SK-N-SH (cell line): ENCODE results near the gene ZDHHC7. TPM values are rescaled to one million over a fixed set of nuclear protein-coding genes. Genes with fewer than 3 reads are reported as not detected.

Source experiments
- CTCF ChIA-PET: fragments of 300-600, 350-600 bp; formaldehyde crosslinking; extraction: SDS; loops from one replicate; lab custom pipeline; 2021; lab: Yijun Ruan, JAX
- POLR2A ChIA-PET: fragments of 350-600 bp; sonication (Branson Sonifier 250); formaldehyde crosslinking; extraction: SDS; loops from one replicate; lab custom pipeline; 2020; ENCODE audit warnings: antibody characterized with exemption, inconsistent platforms; lab: Yijun Ruan, JAX
- DNase-seq: peaks from one replicate; pipeline ENCODE4 v3.0.0; 2012
- H2AFZ ChIP-seq: fragments of 200-600 bp; sonication (generic); 2 replicates; pipeline ENCODE4 v1.8.1; 2016; ENCODE audit warnings: antibody characterized with exemption, mild to moderate bottlenecking, low read depth
- H3F3A ChIP-seq: fragments of 200-600 bp; sonication (generic); replicated peaks from 2 replicates; pipeline ENCODE3; 2016; ENCODE audit warnings: antibody characterized with exemption, mild to moderate bottlenecking; ENCODE audit not compliant: insufficient read depth
- H3K27ac ChIP-seq, 2 experiments: fragments of 200-500 bp in 1 of 2; fragments of 200-600 bp in 1 of 2; sonication (Bioruptor generic) in 1 of 2; sonication (generic), shearing (Covaris generic) in 1 of 2; 2 replicates each; pipeline versions ENCODE4 v1.5.1 to v1.6.1; 2014 to 2016; ENCODE audit warnings: low read depth in 2 of 2, inconsistent platforms in 1 of 2, low read length in 1 of 2, mild to moderate bottlenecking in 1 of 2, mixed read lengths in 1 of 2
- H3K27me3 ChIP-seq: fragments of 200-600 bp; sonication (generic), shearing (Covaris generic); 2 replicates; pipeline ENCODE4 v1.6.1; 2016; ENCODE audit warnings: mixed run types; ENCODE audit not compliant: insufficient read depth
- H3K36me3 ChIP-seq, 2 experiments: fragments of 200-500 bp in 1 of 2; fragments of 200-600 bp in 1 of 2; sonication (Bioruptor generic) in 1 of 2; sonication (generic) in 1 of 2; replicated peaks in 1 of 2; 2 replicates each; pipeline versions ENCODE3 to v1.5.1; 2014 to 2016; ENCODE audit warnings: low read length in 1 of 2, mild to moderate bottlenecking in 1 of 2; ENCODE audit not compliant: insufficient read depth in 2 of 2, control insufficient read depth in 1 of 2
- H3K4me1 ChIP-seq, 2 experiments: fragments of 200-500 bp in 1 of 2; fragments of 200-600 bp in 1 of 2; sonication (Bioruptor generic) in 1 of 2; sonication (generic), shearing (Covaris generic) in 1 of 2; 2 replicates each; pipeline versions ENCODE4 v1.5.1 to v1.6.1; 2014 to 2016; ENCODE audit warnings: low read depth in 1 of 2, low read length in 1 of 2, mixed run types in 1 of 2; ENCODE audit not compliant: insufficient read depth in 2 of 2, control insufficient read depth in 1 of 2
- H3K4me2 ChIP-seq: fragments of 200-600 bp; sonication (generic), shearing (Covaris generic); 2 replicates; pipeline ENCODE4 v1.6.1; 2017; ENCODE audit warnings: mixed run types
- H3K4me3 ChIP-seq, 2 experiments: fragments of 200-500 bp in 1 of 2; fragments of 200-600 bp in 1 of 2; sonication (Bioruptor generic) in 1 of 2; sonication (generic), shearing (Covaris generic) in 1 of 2; 2 replicates each; pipeline versions ENCODE4 v1.5.1 to v1.8.1; 2014 to 2016; ENCODE audit warnings: low read depth in 2 of 2, inconsistent platforms in 1 of 2, low read length in 1 of 2, mild to moderate bottlenecking in 1 of 2, mixed read lengths in 1 of 2, moderate library complexity in 1 of 2
- H3K79me2 ChIP-seq: fragments of 200-600 bp; sonication (generic); 2 replicates; pipeline ENCODE4 v1.8.1; 2017; ENCODE audit warnings: mild to moderate bottlenecking; ENCODE audit not compliant: insufficient read depth
- H3K9ac ChIP-seq: fragments of 200-600 bp; sonication (generic); 2 replicates; pipeline ENCODE4 v1.6.1; 2017; ENCODE audit warnings: mixed run types
- H3K9me2 ChIP-seq: fragments of 200-600 bp; sonication (generic); 2 replicates; pipeline ENCODE4 v1.6.1; 2017; ENCODE audit warnings: mixed run types
- H3K9me3 ChIP-seq: fragments of 200-600 bp; sonication (generic); 2 replicates; pipeline ENCODE4 v1.6.1; 2017; ENCODE audit warnings: mixed run types, mild to moderate bottlenecking, moderate library complexity
- H4K20me1 ChIP-seq: fragments of 200-600 bp; sonication (generic); 2 replicates; pipeline ENCODE4 v1.6.1; 2017; ENCODE audit warnings: mild to moderate bottlenecking, mixed run types; ENCODE audit not compliant: insufficient read depth
- CTCF ChIP-seq: fragments of 200-600 bp; sonication (generic); IDR thresholded peaks from 2 replicates; pipeline ENCODE4 v1.6.1; 2017; ENCODE audit warnings: antibody characterized with exemption, mild to moderate bottlenecking, moderate library complexity
- FOXM1 ChIP-seq: IDR thresholded peaks from 2 replicates; pipeline ENCODE4 v1.4.0; 2012; ENCODE audit warnings: low read depth, mild to moderate bottlenecking
- GABPA ChIP-seq: IDR thresholded peaks from 2 replicates; pipeline ENCODE4 v1.4.0; 2012; ENCODE audit warnings: low read depth, mild to moderate bottlenecking
- GATA2 ChIP-seq: sonication (generic); formaldehyde crosslinking; IDR thresholded peaks from 2 replicates; pipeline ENCODE4 v1.5.0; 2020; ENCODE audit warnings: mild to moderate bottlenecking, missing genetic modification reagents
- JUND ChIP-seq: IDR thresholded peaks from 2 replicates; pipeline ENCODE4 v1.4.0; 2012
- MAX ChIP-seq: IDR thresholded peaks from 2 replicates; pipeline ENCODE4 v1.4.0; 2012; ENCODE audit warnings: low read depth
- NFIC ChIP-seq: IDR thresholded peaks from 2 replicates; pipeline ENCODE4 v1.4.0; 2012; ENCODE audit warnings: borderline replicate concordance
- NRF1 ChIP-seq: IDR thresholded peaks from 2 replicates; pipeline ENCODE4 v1.6.1; 2012; ENCODE audit warnings: low read depth, mild to moderate bottlenecking, low read length
- RCOR1 ChIP-seq: fragments of 150-350 bp; IDR thresholded peaks from 2 replicates; pipeline ENCODE4 v1.6.1; 2017; ENCODE audit warnings: antibody characterized with exemption, low read length
- RFX5 ChIP-seq: IDR thresholded peaks from 2 replicates; pipeline ENCODE4 v1.6.1; 2012; ENCODE audit warnings: mild to moderate bottlenecking, improper control_type of control experiment, low read length
- RXRA ChIP-seq: IDR thresholded peaks from 2 replicates; pipeline ENCODE4 v1.4.0; 2012; ENCODE audit warnings: low read depth, mild to moderate bottlenecking, borderline replicate concordance
- USF1 ChIP-seq: IDR thresholded peaks from 2 replicates; pipeline ENCODE4 v1.4.0; 2012; ENCODE audit warnings: low read depth, borderline replicate concordance
- USF2 ChIP-seq: fragments of 150-350 bp; IDR thresholded peaks from 2 replicates; pipeline ENCODE4 v1.6.1; 2017; ENCODE audit warnings: antibody characterized with exemption, low read length, low read depth, borderline replicate concordance
- YY1 ChIP-seq: IDR thresholded peaks from 2 replicates; pipeline ENCODE4 v1.4.0; 2012; ENCODE audit warnings: low read depth, mild to moderate bottlenecking
- ZBTB33 ChIP-seq: IDR thresholded peaks from 2 replicates; pipeline ENCODE4 v1.4.0; 2012; ENCODE audit warnings: low read depth, borderline replicate concordance
- WGBS: methylation state at CpG from one replicate; pipeline ENCODE4 v1.1.6; 2017; ENCODE audit warnings: low lambda C conversion rate; 5-methylcytosine and 5-hydroxymethylcytosine counted together
- polyA plus RNA-seq, 3 experiments: library from polyadenylated mRNA; depleted of rRNA; stranded (reverse); fragments of >200 nt; gene quantifications; 2 replicates each; pipeline ENCODE4 v1.2.3, GENCODE V29; 2012

Gene ZDHHC7
- polyA plus RNA-seq, 1 of the 3 experiments (the other 2 are of a cell fraction), result 114 TPM

GRCh38 chr16:85049706-85050305 is 38.5 kb upstream of the ZDHHC7 start:
- no peak for DNase-seq
- TF ChIP-seq NFIC, result no peak
- TF ChIP-seq CTCF, result no peak
- TF ChIP-seq FOXM1, result no peak
- no peak for TF ChIP-seq GATA2 (CRISPR knock-in tag)
- no peak for TF ChIP-seq YY1
- no peak for TF ChIP-seq JUND
- no peak for TF ChIP-seq USF1
- TF ChIP-seq, all 33 proteins: peak for 0
- H3K79me2 ChIP-seq, result no peaks in the 10 kb centered on the region
- peaks cover 3% of the 10 kb centered on the region for H3F3A ChIP-seq
- CTCF ChIA-PET, result interaction anchor here (1.2 kb wide), 1 partner anchor 11 kb away, joined by 3 read pairs; no protein-coding TSS in a partner anchor
- no peak overlapping the region for H3K4me2 ChIP-seq
- no peak overlapping the region for H3K27ac ChIP-seq
- no peak overlapping the region for H3K9ac ChIP-seq
- H3K4me1 ChIP-seq, result peaks cover 0 to 8% of the 10 kb centered on the region in 2 experiments; a peak in 1 of 4 replicates
- H3K9me2 ChIP-seq, result no peaks in the 10 kb centered on the region
- H3K36me3 ChIP-seq, result no peaks in the 10 kb centered on the region
- 88% methylated on average over 15 of the region's 15 CpGs for WGBS
- H2AFZ ChIP-seq, result no peak overlapping the region
- POLR2A ChIA-PET, result no interaction called here
- H3K9me3 ChIP-seq, result no peaks in the 10 kb centered on the region
- H4K20me1 ChIP-seq, result no peaks in the 10 kb centered on the region
- H3K27me3 ChIP-seq, result no peaks in the 10 kb centered on the region
- no peak overlapping the region for H3K4me3 ChIP-seq

GRCh38 chr16:85048921-85049562 is 37.7 kb upstream of the ZDHHC7 start:
- Histone ChIP-seq H3K27ac (no peak overlapping the region), H3K27me3 (no peaks in the 10 kb centered on the region), H3K9me2 (no peaks in the 10 kb centered on the region), H2AFZ (no peak overlapping the region), H3K4me2 (no peak overlapping the region), H3K4me1 (peaks cover 0 to 8% of the 10 kb centered on the region in 2 experiments; a peak in 1 of 4 replicates), H3K36me3 (no peaks in the 10 kb centered on the region), H3K9me3 (no peaks in the 10 kb centered on the region), H3F3A (no peaks in the 10 kb centered on the region), H3K9ac (no peak overlapping the region), H3K79me2 (no peaks in the 10 kb centered on the region), H4K20me1 (no peaks in the 10 kb centered on the region), H3K4me3 (no peak overlapping the region)
- ChIA-PET CTCF (interaction anchor here (1.2 kb wide), 1 partner anchor 10 kb away, joined by 3 read pairs; no protein-coding TSS in a partner anchor), POLR2A (no interaction called here)
- DNase-seq, result no peak
- WGBS, result 81% methylated on average over 14 of the region's 17 CpGs
- TF ChIP-seq YY1 (no peak), ZBTB33 (no peak), RFX5 (no peak), RCOR1 (no peak), JUND (no peak), NRF1 (no peak), GABPA (no peak), RXRA (no peak), MAX (no peak), USF2 (no peak), USF1 (no peak)
